Hematopoietic multipotent progenitor cell (in vitro differentiated cells): ENCODE data around the gene CHST11. TPM values are rescaled to one million over a fixed set of nuclear protein-coding genes. Genes with fewer than 3 reads are reported as not detected.

Experiments used
- DNase-seq, 3 donors: peaks; one replicate each; pipeline ENCODE4 v3.0.0-alpha.2; 2011 to 2015; ENCODE audit warnings: low read depth in 2 of 3, low spot score in 2 of 3
- total RNA-seq: library from RNA; depleted of rRNA; stranded (reverse); fragments of >200 nt; gene quantifications from one replicate; pipeline ENCODE4 v1.2.3, GENCODE V29; 2012

CHST11 gene
- total RNA-seq, 1 donor = 264 TPM

DNA sequence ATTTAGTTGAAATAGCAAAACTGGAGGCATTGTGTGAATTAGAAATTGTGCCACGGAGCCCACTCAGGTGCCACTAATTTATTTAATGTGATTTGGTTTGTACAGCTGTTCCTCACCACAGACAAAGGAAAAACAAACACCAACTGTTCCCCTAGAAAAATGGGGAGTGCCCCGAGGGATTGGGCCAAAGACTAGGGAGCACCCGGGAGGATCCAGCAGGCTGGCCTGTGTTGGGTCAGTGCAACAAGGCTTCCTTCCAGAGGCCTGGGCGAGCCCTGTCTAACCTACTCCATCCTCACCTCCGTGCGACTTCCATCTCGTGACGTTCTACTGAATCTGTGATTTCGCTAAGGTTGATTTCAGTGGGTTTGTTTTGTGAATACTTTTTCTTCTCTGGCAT is 206.2 kb downstream of the CHST11 start:
- DNase-seq = no peak

DNA sequence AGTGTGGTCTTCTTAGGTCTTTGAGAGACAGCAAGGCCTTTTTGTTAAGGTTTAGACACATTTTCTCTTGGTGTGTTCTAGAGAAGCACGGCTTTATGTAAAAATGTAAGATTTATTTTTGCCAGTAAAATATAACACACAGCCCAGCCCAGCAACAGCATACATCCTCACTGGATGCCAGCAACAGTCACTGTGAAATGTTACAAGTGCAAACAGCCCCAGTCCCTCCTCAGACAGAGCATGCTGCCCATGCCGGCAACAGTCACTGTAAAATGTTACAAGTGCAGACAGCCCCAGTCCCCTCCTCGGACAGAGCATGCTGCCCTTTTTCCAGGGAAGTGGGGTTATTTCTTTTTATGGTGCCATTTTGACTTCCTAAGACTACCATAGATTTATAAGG is 207.6 kb downstream of the CHST11 start:
- DNase-seq = no peak

DNA sequence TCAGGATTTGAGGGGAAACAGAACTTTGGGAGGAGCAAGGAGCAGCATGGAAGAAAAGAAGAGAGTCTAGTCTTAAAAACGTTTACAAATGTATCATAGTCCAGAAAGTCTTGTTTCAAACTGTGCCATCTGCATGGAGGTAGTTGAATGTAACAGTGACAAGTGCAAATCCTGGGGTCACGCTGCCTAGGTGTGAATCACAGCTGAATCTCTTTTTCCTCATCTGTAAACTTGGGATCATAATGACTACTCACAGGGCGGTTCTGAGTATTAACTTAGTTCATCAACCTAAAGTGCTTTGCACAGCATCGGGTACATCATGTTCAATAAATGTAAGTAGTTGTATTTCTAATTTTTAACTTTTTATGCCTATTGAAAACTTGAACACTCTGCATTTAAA is 208.5 kb downstream of the CHST11 start:
- no peak for DNase-seq

DNA sequence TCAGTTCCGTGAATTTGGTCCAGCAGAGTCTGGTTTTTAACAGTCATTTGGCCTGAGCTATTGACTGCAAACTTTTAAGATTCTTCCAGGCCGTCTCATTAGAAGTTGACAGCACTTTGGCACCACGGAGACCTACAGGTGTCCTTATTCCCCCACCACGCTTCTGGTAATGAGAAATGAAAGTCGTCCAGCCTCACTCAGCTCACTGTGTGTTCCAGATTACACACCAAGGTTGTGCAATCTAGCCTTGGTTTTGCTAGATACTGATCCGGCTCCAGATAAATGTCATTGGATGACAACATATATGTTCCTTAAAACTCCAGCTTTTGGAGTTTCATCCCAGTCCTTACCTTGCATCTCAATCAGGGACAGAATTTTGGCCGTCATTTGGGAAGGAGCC is 210.4 kb downstream of the CHST11 start:
- no peak for DNase-seq

DNA sequence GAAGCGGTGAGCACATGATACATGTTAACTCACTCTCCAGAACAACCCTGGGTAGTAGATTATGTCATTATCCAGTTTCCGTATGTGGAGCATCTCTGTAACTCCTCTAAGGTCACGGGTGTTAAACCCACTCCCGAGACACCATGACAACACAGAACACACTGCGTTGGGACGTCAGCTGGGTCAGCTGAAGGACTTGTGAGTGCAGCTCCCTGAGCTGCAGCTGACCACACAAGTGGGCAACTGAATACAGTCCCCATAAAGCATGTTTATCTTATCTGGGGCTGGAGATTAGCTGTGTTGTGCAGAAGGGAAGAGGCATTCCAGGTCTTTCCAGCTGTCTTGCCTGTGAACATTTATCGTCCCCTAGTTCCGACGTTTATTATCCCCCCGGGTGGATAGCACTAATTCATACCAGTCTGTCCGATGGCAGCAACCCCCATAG is 211.5 kb downstream of the CHST11 start:
- DNase-seq = no peak

DNA sequence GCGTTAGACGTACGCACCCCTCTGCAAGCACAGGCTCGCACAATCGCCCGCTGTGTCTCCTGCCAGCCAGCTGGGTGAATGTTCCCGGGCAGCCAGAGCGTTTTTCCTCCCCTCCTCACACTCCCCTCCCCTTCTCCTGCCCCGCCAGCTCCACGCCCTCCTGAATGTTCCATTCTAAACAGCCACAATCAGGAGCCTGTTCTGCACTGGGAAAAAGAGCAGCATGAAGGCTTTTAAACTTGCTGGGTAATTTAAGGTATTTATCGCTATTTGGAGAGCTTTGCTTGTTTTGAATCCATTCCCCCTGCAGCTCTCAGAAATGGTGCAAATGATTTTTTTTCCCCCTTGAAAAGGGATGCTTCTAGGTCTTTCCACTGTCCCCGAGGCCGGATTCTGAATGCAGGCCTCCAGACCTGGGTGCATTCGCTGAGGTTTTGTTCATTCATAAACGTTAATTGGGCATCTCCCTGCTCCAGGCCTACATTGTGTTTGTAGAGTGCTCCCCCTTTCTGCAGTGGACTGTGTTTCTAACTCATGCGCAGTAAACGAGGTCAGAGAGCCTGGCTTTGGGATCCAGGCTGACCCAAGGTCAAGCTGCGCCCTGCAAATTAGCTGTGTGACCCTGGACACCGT is 212.5 kb downstream of the CHST11 start:
- no peak for DNase-seq

DNA sequence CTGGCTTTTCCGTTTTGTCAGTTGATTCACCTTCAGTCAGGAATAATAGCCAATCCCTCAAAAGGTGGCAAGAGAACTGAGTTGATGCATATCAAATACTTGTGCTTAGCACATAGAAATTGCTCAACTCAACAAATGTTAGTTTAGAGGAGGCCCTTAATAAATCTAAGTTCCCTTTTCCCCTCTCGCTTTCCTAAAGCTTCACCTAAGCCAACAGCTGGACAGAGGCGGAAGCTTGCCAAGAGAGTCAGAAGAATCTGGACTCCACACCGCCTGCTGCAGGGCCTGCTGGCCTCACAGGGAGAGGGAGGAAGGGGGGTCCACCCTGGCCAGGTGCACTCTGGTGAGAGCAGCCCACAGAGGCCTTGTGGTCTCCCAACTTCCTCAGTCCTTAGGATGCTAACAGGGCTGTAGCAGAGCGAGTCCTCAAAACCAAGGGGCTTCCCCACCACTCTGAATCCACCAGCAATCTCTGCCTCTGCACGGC is 213.1 kb downstream of the CHST11 start:
- peak in 2 of 3 donors; percentile 89 to 97 for DNase-seq

DNA sequence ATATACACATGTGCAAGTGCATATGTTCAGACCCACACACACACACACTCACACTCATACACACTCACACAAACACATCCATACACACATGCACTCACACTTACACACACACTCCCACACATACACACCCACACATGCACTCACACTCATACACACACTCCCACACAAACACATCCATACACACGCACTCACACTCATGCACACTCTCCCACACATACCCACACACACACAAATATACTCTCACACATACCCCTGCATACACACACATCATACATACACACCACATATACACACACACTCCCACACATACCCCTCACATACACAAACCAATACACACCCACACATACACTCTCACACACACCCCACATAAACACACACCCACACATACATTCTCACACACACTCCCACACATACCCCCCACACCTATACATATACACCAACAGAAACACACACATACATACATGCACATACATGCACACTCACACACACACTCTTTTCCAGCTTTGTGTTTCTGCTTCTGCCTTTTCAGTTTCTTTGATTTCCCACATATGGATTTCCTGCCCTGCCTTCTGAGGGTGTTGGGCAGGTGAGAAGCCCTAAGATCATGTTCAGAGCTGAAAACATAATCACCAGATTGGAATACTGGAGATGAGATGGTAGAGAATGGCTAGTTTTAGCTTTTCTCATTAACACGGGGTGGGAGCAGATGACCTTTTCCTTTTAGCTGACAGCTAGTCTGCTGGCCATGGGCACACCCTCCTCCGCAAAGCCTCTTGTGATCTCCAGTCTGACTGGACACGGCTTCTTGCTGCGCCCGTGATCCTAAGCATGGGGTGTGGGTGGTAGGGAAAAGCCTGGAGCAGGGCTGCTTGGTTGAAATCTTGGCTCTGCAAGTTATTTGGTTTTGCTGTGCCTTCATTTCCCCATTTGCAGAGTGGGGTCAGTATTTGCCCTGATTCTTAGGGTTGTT is 214.0 kb downstream of the CHST11 start:
- DNase-seq = no peak

DNA sequence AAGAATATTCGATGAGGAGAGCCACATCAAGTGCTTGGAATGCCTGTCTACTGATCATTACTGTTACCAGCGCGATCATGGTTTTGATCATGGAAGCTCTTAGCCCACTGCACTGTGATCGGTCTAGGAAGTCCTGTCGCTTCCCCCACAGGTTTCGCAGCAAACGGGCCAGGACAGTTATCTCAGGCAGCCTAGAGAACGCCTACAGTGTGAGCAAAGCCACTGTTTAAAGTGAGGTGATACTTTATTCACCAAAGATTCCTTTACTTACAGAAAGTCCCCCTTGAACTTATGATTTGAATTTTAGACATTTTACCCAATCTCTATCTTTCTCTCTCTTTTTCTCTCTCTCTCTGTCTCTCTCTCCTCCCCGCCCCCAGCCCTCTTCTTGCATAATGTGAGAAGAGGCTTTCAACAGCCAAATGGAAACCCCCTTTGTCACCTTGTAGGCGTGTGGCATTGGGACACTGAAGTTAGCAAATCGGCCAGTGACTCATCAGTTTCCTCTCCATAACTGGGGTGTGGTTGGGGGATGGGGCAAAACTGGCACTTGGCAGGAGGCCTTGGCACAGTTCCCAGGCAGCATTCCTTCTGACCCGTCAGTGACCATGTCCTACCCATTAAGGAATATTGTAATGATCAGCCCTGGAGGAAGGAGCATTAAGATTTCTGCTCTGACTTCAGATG is 214.8 kb downstream of the CHST11 start:
- peak; percentile 11 to 94 (median 93) for DNase-seq

DNA sequence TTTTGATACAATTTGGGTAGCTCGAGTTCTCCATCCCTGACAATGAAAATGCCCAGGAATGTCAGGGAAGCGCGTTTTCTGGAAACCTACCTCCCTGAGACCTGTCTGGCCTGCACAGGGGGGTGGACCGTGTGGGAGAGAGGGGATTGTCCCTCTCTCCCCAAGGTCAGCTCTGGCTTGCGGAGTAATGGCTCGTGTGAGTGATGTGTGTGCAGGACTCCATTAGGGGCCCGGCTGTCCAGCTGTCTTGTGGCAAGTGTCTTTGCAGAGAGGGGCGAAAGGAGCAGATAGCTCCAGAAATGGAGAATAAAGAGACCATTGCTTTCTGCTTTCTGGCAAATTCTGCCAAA is 215.3 kb downstream of the CHST11 start:
- DNase-seq = no peak

DNA sequence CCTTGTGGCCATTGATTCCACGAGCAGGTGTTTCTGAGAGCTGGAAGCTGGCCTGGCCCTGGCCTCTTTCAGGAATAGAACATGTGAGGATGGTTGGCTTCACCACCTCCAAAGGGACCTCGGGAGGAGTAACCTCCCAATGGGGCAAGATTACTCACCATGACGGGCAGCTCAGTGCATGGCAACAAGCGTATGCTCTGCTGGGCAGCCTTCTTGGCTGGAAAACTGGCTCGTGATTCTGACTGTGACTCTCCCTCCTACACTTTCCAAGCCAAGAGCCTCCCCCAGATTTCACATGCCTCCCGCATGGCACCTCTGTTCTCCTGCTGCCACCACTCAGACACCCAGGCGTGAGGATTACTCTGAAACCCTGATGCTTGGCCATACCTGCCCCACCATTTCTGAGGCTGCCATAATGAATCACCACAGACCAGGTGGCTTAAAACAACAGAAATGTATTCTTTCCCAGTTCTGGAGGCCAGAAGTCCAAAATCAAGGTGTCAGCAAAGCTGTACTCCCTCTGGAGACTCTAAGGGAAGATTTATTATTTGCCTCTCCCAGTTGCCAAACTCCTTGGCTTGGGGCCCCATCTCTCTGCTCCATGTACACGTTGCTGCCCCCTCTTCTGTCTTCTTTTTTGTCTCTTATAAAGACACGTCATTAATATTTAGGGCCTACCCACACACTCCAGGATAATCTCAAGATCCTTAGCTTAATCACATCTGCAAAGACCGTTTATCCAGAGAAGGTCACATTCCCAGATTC is 215.9 kb downstream of the CHST11 start:
- no peak for DNase-seq

DNA sequence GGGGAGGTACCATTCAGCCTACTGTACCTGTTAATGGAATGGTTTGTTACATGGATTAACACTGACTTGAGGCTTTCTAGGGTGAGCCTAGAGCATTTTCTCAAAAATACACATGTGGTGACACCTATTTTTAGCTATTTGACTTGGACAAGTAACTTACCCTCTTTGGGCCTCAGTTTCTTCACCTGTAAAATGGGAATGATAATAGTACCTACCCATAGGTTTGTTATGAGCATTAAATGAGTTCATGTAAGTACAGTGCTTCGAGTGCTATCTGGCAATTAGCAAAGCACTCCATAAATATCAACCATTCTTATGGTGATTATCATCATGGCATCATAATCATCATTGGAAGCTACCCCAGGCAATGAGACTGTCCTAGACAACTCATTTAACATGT is 216.5 kb downstream of the CHST11 start:
- DNase-seq = no peak

DNA sequence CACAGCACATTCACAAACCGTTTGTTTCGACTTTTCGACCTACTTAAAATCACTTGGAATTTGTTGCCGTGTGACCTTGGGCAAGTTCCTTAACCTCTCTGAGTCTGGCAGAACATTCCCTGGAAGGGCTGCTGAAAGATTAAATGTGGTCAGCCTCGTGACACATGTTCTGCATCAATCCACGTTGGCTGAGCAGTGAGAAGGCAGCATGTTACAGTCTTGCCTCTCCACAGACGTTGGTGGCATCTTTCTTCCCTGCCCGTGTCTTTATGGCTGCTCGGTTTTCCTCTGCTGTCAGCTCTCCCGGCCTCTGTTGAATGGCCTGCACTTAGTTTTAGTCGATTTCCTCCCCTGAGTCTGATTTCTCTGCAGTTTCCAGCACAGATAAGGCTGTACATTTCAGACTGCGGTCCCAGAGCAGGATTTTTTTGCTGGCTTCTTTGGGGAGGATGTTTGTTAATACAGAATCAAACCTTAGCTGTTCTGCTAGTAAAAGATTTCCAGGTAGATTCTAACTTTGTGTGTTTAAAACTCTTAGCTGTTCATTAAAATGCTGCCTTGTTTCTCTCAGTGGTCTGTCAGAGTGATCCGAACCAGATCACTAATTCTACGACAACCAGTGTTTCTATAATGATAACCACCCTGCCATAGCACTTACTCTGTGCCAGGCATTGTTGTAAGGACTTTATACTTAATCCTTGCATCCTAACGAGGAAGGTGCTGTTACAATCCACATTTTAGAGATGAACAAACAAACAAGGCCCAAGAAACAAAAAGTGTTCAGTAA is 217.1 kb downstream of the CHST11 start:
- no peak for DNase-seq

DNA sequence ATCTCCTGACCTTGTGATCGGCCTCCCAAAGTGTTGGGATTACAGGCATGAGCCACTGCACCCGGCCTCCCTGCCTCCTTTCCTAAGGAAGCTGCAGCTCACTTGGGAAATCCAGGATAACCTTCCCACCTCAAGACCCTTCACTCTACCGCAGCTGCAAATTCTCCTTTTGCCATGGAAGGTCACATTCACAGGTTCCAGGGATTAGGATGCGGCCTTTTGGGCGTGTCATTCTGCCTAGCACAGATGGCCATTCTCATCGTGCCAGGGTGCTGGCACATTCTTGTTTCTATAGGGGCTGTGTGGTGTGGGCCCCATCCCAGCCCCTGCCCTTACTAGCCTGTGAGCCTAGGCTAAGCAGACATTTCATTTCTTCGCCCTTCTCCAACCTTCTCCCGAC is 219.9 kb downstream of the CHST11 start:
- no peak for DNase-seq

DNA sequence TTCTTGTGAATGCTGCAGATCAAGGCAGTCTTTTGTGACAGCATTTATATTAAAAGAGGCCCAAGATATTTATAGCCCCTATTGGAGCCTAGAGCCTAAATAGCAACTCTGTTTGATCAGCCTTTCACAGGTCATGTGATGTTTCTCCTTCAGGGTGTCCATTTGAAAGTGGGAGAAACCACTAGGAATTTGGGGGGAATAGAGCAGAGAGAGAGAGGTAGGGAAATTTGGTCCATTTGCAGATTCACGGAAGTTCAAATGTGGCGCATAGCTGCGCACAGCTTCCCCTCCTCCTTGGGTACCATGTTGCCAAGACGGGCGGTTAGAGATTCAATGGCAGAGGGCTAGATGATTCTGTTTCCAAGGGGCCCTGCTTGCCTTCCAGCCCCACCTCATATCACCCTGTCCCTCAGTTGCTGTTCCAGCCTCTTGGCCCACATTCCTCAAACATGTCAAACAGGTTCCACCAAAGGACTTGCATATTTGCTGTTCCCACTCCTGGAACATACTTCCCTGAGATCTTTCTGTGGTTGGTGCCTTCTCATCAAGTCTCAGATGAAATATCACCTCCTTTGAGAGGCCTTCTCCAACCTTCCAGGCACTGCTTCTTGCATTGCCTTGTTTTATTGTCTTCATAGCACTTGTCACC is 220.8 kb downstream of the CHST11 start:
- DNase-seq = no peak

DNA sequence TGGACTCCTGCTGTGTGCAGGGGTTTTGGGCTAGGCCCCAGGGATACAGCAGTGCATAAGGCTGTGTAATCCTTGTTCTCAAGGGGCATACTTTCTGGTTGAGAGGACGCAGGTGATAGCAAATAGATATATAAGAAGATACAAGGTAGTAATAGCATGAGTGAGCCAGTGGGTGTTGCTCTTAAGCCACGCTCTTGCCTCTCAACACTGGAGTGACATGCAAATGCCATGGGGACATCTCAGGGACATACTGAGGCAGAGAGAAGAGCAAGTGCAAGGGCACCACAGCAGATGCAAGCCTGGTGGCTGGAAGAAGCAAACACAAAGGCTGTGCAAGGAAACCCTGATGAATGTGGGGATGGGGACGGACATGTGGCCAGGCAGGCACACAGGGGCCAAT is 223.3 kb downstream of the CHST11 start:
- peak in 2 of 3 donors; percentile 46 to 65 for DNase-seq

DNA sequence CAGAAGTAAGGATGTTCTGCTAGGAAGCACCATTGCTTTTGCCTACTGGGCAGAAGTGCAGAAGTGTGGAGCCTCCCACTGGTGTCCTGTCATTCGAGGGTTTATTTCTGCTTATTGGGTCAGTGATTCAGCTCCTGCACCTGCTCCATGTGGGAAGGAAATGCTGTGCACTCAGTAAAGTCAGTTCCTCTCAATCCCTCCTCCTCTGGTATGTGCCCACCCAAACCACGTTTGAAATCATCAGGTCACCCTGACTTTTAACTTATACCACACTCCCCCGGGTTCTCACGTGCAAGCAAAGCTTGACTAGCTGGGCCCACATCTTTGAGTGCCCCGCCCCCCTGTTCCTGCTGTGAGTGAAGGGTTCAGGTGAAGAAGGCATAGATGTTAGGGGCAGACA is 223.7 kb downstream of the CHST11 start:
- peak in 2 of 3 donors; percentile 43 to 59 for DNase-seq

DNA sequence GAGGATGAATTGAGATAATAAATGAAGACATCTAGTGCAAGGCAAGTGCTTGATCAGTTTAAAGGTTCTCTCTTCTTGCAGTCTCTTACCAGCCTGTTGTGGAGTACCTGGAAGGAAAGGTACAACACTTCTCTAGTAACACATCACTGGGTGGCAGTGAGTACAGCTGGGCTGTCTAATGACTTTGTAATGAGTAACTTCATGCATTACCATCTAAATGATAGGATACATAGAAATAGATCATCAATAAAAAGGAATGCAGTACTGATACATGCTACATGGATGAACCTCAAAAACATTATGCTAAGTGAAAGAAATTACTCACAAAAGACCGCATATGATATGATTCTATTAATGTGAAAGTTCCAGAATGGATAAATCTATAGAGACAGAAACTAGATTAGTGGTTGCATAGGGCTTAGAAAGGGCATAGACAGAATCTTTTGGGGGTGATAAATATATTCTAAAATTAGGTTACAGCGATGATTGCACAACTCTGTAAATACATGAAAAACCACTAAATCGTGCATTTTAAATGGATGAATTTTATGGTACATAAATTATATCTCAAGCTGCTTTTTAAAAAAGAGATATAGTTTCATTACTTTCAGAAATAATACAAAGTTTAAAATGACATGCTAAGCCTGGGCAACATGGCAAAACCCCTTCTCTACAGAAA is 224.4 kb downstream of the CHST11 start:
- DNase-seq = no peak

DNA sequence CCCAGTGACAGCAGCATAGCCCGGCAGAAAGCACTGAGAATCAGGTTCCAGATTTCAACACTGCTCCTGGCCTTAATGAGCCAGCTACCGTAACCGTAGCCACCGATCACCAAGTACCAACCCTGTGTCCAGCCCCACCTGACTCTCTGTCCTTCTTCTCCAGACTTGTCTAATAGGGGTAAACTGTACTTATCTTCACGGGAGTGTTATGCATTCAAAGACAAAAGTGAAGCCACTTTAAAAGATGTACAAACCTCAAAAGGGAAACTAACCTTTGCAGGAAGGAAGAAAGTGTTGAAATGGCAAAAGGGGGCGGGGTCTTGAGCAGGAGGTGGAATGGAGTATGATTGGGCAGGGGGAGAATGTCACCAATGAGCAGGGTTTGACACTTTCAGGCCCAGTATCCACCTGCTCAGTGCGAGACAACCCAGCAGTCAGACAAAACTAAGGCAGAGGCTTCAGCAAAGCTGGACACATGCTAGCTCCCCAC is 226.1 kb downstream of the CHST11 start:
- peak; percentile 24 to 80 (median 69) for DNase-seq
